ENCODE measurements around the gene PTPRT. TPM values are rescaled to one million over a fixed set of nuclear protein-coding genes. Genes with fewer than 3 reads are reported as not detected.
A peak's percentile ranks its signal among the peaks of the same experiment; 100 is the strongest.

PTPRT gene
- polyA plus RNA-seq, 4 donors = 0.30 to 1.0 (median 0.68) TPM

DNA sequence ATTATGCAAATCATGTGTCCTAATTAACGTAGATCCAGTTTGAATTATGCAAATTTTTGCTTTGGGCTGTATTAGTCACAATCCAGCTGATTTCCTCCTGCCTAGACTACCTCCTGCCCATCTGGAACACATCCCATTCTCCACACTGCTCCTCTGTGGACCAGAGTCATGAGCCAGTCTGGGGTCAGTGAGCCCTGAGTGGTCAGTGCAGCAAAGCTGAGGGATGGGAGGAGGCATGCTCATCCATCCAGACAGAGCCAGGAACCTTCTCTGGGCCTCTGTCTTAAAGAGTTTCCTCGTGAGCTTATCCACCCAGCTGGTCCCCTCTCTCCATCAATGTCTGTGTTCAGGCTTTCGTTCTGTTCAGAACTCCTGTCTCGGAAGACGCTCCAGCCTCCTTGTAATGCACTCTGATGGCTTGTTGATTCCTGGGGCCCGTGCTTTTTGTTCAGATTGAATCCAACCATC, 747.8 kb downstream of the PTPRT start:
- no peak for DNase-seq (ENCODE audit: low read depth in 4 of 4, low spot score in 3 of 4)

DNA sequence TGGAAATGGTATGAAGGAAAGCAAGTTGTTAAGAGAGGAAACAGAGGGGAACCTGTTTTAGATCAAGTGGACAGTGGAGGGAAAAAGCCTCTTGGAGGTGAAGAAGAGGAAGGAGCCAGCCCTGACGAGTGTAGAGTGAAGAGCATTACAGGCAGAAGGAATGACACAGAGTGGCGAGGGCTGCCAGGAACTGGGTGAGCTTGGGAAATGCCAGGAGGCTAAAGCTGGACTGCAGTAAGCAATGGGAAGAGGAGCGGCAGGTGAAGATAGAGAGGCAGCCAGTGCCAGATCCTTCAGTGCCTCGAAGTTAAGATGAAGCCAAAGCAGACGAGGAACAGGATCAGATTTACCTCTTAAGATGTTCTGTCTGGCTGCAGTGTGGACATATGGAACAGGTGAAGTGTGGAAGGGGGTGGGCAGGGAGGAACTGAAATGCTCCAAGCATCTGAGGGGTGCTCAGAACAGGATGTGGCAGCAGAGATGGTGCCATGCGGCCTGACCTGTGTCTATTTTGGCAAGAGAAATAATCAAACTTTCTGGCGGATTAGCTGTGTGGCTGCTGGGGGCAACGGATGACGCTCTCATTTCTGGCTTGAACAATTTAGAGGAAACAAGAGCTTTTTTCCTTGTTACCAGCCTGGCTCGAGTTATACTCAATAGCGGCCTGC, 748.4 kb downstream of the PTPRT start:
- DNase-seq (ENCODE audit: low read depth in 4 of 4, low spot score in 3 of 4) = no peak

GRCh38 chr20:42435230-42435629, 754.5 kb downstream of the PTPRT start:
- DNase-seq (ENCODE audit: low read depth in 4 of 4, low spot score in 3 of 4) = no peak

GRCh38 chr20:42432496-42433334, 757.0 kb downstream of the PTPRT start:
- DNase-seq (ENCODE audit: low read depth in 4 of 4, low spot score in 3 of 4) = peak in 1 of 4 donors; percentile 10

DNA sequence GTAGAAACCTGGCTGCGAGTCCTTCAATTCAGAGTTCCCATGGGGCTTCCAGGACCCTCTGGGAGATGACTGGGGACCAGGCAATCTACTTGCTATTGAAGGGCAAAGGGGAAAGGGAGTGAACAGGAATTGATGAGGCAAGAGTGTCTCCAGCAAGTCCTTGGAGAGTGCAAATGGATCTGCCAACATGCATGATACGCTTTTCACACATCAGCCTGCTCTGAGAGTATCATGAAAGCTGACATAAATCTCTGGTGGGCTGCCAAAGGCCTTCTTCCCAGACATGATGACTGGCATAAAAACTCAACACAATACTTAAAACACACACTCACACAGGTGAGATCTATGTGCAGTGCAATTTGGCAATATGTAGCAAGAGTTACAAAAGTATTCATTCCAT, 759.1 kb downstream of the PTPRT start:
- no peak for DNase-seq (ENCODE audit: low read depth in 4 of 4, low spot score in 3 of 4)

GRCh38 chr20:42429761-42430458, 759.8 kb downstream of the PTPRT start:
- no peak for DNase-seq (ENCODE audit: low read depth in 4 of 4, low spot score in 3 of 4)

DNA sequence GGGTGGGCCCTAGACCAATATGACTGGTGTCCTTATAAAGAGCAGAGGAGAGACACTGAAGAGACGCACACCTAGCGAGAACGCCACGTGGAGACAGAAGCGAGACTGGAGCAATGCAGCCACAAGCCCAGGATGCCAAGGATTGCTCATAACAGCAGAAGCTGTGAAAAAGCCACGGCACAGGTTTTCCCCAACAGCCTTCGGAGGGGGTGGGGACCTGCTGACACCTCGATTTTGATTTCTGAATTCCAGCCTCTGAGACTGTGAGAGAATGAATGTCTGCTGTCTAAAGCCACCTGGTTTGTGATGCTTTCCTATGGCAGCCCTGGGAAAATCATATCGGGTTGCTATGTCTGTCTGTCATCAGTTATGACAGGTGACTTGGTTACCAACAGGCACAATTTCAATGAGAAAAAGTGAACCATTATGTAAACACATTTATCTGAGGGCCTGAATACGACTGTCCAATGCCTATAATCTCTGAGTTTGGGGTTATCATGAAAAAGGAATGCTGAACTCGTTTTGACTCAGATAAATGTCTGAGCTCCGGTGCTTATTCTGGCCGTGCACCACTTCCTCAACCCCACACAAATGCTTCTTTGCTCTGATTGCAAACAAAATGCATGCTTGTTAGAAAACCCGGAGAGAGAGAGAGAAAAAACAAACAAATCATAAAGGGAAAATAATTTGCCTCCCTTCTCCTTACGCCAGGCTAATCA, 769.7 kb downstream of the PTPRT start:
- no peak for DNase-seq (ENCODE audit: low read depth in 4 of 4, low spot score in 3 of 4)

GRCh38 chr20:42406826-42407225, 782.9 kb downstream of the PTPRT start:
- no peak for DNase-seq (ENCODE audit: low read depth in 4 of 4, low spot score in 3 of 4)

DNA sequence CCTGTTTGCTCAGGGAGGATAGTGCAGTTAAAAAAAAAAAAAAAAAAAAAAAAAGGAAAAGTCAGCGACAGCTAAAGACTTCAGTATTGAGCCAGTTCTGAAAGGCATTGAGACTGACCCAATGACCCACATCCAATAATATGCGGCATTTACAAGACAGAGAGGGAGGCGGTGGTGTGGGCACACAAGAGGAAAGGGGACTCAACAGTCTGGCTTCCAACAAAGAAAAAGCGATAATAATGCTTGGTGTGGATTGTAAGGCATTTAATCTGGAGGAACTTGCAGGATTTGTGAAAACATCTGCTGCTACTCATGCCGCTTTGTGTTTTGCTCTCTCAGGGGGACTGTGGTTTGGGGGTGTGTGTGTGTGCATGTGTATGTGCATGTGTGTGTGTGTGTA, 787.3 kb downstream of the PTPRT start:
- no peak for DNase-seq (ENCODE audit: low read depth in 4 of 4, low spot score in 3 of 4)

DNA sequence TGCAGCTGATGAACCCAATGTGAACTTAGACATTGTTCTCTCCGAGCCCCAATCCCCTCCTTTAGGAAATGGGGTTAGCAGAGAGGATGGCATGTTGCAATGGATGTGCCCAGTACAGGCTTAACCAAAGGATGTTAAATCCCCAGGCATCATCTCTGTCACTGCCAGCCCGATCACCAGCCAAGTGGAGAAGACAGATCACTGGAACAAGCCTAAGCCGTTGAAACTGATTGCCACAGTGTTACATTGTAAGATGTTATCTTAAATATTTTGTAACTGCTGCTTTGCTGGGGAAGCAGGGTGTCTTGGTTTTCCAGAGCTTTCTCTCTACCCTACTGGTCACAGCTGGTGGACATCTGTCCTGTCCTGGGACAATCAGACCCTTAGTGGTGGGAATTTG, 788.1 kb downstream of the PTPRT start:
- no peak for DNase-seq (ENCODE audit: low read depth in 4 of 4, low spot score in 3 of 4)

DNA sequence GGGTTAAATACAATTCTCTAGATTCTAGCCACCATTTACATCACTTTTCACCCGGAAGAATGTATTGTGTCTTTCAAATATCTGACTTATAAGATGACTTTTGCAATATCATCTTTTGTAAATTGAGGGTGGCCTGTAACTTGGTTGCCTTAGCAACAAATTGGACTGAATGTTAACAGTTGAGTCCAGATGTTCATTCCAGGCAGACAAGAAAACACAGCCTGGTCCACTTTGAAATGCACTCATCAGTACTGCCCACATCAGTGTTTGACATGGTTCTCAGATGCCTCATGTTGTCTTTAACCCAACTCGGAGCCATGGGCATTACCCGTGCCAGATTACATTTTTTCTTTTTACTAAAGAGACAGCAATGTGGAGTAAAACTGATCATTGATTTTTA, 789.9 kb downstream of the PTPRT start:
- DNase-seq (ENCODE audit: low read depth in 4 of 4, low spot score in 3 of 4) = no peak

- no peak for DNase-seq (ENCODE audit: low read depth in 4 of 4, low spot score in 3 of 4)
Measured at GRCh38 chr20:42392442-42392841, 797.3 kb downstream of the PTPRT start.

DNA sequence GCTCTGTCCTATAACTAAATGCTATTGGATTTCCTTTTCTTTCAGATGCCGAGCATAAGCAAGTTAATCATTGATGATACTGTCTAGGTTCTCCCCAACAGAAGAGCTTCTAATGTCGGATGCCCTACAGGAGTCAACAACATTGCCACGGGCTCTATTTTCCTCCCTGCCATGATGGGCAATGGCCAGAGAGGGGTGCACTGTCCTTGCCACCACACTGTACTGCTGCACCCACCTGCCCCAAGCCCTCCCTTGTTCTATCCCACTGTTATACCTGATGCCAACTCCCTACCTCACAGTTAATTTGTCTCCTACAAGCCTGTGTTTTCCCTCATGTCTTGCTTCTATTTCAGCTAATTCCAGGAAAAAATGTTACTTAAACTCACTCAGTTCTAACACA, 797.9 kb downstream of the PTPRT start:
- no peak for DNase-seq (ENCODE audit: low read depth in 4 of 4, low spot score in 3 of 4)

GRCh38 chr20:42380287-42380686, 809.4 kb downstream of the PTPRT start:
- DNase-seq (ENCODE audit: low read depth in 4 of 4, low spot score in 3 of 4) = no peak

GRCh38 chr20:42379385-42379784, 810.3 kb downstream of the PTPRT start:
- DNase-seq (ENCODE audit: low read depth in 4 of 4, low spot score in 3 of 4) = no peak

GRCh38 chr20:42378826-42379225, 810.9 kb downstream of the PTPRT start:
- no peak for DNase-seq (ENCODE audit: low read depth in 4 of 4, low spot score in 3 of 4)

- DNase-seq (ENCODE audit: low read depth in 4 of 4, low spot score in 3 of 4) = no peak
Measured at GRCh38 chr20:42376131-42376530, 813.6 kb downstream of the PTPRT start.

- DNase-seq (ENCODE audit: low read depth in 4 of 4, low spot score in 3 of 4) = no peak
Measured at GRCh38 chr20:42373049-42373448, 816.7 kb downstream of the PTPRT start.

GRCh38 chr20:42370075-42370474, 819.6 kb downstream of the PTPRT start:
- DNase-seq (ENCODE audit: low read depth in 4 of 4, low spot score in 3 of 4) = no peak

GRCh38 chr20:42368910-42369309, 820.8 kb downstream of the PTPRT start:
- no peak for DNase-seq (ENCODE audit: low read depth in 4 of 4, low spot score in 3 of 4)

- DNase-seq (ENCODE audit: low read depth in 4 of 4, low spot score in 3 of 4) = peak in 2 of 4 donors; percentile 18 to 22
Measured at GRCh38 chr20:42366626-42367025, 823.1 kb downstream of the PTPRT start.

Data from right renal pelvis (tissue), 4 donors.